Kidney (tissue), 14 donors: ENCODE measurements around the gene DCLK1. TPM values are rescaled to one million over a fixed set of nuclear protein-coding genes. Genes with fewer than 3 reads are reported as not detected.

Source experiments
- DNase-seq, 5 donors: peaks; one replicate each; pipeline ENCODE4 v3.0.0-alpha.2; 2013 to 2020
- FAIRE-seq: peaks from 2 replicates; lab custom pipeline; 2012; peaks lifted over from hg19 to GRCh38; lab: Jason Lieb, UNC
- H3K27ac ChIP-seq, 2 donors: one replicate each; pipeline ENCODE4 v1.7.0; 2013; ENCODE audit warnings: low read depth in 2 of 2, low read length in 2 of 2, inconsistent platforms in 1 of 2
- H3K27me3 ChIP-seq: one replicate; pipeline ENCODE4 v1.7.1; 2013; ENCODE audit warnings: low read length, inconsistent platforms; ENCODE audit not compliant: control insufficient read depth, insufficient read depth
- H3K36me3 ChIP-seq, 3 donors: one replicate each; pipeline versions ENCODE4 v1.7.0 to v1.7.1; 2013; ENCODE audit warnings: low read length in 3 of 3, control low read depth in 1 of 3, inconsistent platforms in 1 of 3; ENCODE audit not compliant: insufficient read depth in 3 of 3, control insufficient read depth in 2 of 3
- H3K4me1 ChIP-seq, 3 donors: one replicate each; pipeline versions ENCODE4 v1.7.0 to v1.7.1; 2013; ENCODE audit warnings: low read length in 3 of 3, inconsistent platforms in 1 of 3, low read depth in 1 of 3; ENCODE audit not compliant: control insufficient read depth in 2 of 3, insufficient read depth in 2 of 3
- H3K4me3 ChIP-seq, 3 donors: one replicate each; pipeline versions ENCODE4 v1.7.0 to v1.8.1; 2013; ENCODE audit warnings: low read length in 3 of 3, control low read depth in 1 of 3, inconsistent platforms in 1 of 3
- H3K9ac ChIP-seq, 3 donors: one replicate each; pipeline versions ENCODE4 v1.7.0 to v1.7.1; 2013; ENCODE audit warnings: low read length in 3 of 3, control low read depth in 1 of 3, inconsistent platforms in 1 of 3
- H3K9me3 ChIP-seq, 3 donors: one replicate each; pipeline versions ENCODE4 v1.7.0 to v1.7.1; 2013; ENCODE audit warnings: low read length in 3 of 3, control low read depth in 1 of 3, inconsistent platforms in 1 of 3; ENCODE audit not compliant: control insufficient read depth in 2 of 3, insufficient read depth in 1 of 3
- intact Hi-C: fragments of 100-400 bp; cut with DNase I; formaldehyde crosslinking; loops from one replicate; pipeline ENCODE4 v1.11.1; 2022
- polyA plus RNA-seq: library from polyadenylated mRNA; stranded (reverse); fragments of 350-450 nt; fragmentation: Illumina TruSeq; extraction: RNeasy Lipid Tissue Mini Kit (QIAGEN cat#74804); gene quantifications from one replicate; pipeline ENCODE4 v1.2.3, GENCODE V29; 2014; ENCODE audit warnings: low read depth, low replicate concordance; ENCODE audit not compliant: insufficient read depth
- total RNA-seq: library from RNA; stranded (reverse); fragmentation: NEBNext Ultra II Directional; extraction: Animal tissue kit (Norgen Biotek cat#: 25700); gene quantifications from one replicate; pipeline ENCODE4 v1.2.1, GENCODE V29; 2021
- TF ChIP-seq, protein P1 (sequence below): IDR thresholded peaks from 3 replicates; pipeline ENCODE4 v1.5.1; 2012; ENCODE audit warnings: mild to moderate bottlenecking, moderate library complexity, borderline replicate concordance; ENCODE audit not compliant: insufficient read depth; ENCODE audit errors: extremely low read depth
- donor health status: control.
- donor health status: control.
- donor health status: control.
- donor health status: control.
- donor health status: control.
- donor health status: DM: yes; HTN: yes; CAD: no.
- donor health status: Normal renal cell carcinoma (clear cell type).

DCLK1 gene
- total and polyA plus RNA-seq, 2 donors from 2014 or later, result 0.73 to 8.3 TPM

- no peaks in the 10 kb centered on the region for H3K9me3 ChIP-seq
- H3K27ac ChIP-seq, result no peak overlapping the region
- no peak overlapping the region for H3K9ac ChIP-seq
- no peak overlapping the region for H3K4me3 ChIP-seq
- intact Hi-C loops, result no loop called here
- no peaks in the 10 kb centered on the region for H3K36me3 ChIP-seq
- no peaks in the 10 kb centered on the region for H3K27me3 ChIP-seq
- FAIRE-seq (no peak), DNase-seq (peak in 1 of 5 donors; percentile 29)
- H3K4me1 ChIP-seq, result no peaks in the 10 kb centered on the region
- TF ChIP-seq, protein P1, sequence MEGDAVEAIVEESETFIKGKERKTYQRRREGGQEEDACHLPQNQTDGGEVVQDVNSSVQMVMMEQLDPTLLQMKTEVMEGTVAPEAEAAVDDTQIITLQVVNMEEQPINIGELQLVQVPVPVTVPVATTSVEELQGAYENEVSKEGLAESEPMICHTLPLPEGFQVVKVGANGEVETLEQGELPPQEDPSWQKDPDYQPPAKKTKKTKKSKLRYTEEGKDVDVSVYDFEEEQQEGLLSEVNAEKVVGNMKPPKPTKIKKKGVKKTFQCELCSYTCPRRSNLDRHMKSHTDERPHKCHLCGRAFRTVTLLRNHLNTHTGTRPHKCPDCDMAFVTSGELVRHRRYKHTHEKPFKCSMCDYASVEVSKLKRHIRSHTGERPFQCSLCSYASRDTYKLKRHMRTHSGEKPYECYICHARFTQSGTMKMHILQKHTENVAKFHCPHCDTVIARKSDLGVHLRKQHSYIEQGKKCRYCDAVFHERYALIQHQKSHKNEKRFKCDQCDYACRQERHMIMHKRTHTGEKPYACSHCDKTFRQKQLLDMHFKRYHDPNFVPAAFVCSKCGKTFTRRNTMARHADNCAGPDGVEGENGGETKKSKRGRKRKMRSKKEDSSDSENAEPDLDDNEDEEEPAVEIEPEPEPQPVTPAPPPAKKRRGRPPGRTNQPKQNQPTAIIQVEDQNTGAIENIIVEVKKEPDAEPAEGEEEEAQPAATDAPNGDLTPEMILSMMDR, result no peak
Measured at GRCh38 chr13:36055366-36055765, 75.8 kb downstream of the DCLK1 start.

- DNase-seq (no peak), FAIRE-seq (no peak)
- no peak overlapping the region for H3K4me3 ChIP-seq
- intact Hi-C loops, result no loop called here
- H3K9me3 ChIP-seq, result no peaks in the 10 kb centered on the region
- H3K4me1 ChIP-seq, result no peaks in the 10 kb centered on the region
- TF ChIP-seq, protein P1, result no peak
- no peaks in the 10 kb centered on the region for H3K27me3 ChIP-seq
- H3K27ac ChIP-seq, result no peak overlapping the region
- H3K36me3 ChIP-seq, result no peaks in the 10 kb centered on the region
- no peak overlapping the region for H3K9ac ChIP-seq
Measured at GRCh38 chr13:36054041-36054440, 77.1 kb downstream of the DCLK1 start.

DNA sequence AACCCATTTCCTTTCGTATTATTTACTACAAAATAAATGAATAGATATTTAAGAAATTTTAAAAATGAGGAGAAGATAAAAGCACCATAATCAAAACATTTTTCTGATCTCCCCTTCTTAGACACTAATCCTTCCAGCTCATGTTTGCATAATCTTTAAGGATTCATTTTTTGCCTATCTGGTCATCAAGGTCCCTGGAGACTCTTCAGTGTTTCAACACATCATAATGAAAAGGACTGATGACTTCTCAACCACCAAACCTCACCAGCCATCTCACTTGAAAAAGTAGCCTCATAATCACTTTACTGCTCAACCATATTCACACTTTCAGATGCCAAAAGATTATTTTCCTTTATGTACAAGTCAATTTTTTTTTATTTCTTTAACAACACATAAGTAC lies 80.1 kb downstream of the DCLK1 start:
- Histone ChIP-seq H3K4me1 (no peaks in the 10 kb centered on the region), H3K9me3 (no peaks in the 10 kb centered on the region), H3K36me3 (no peaks in the 10 kb centered on the region), H3K9ac (no peak overlapping the region), H3K27ac (no peak overlapping the region), H3K4me3 (no peak overlapping the region), H3K27me3 (no peaks in the 10 kb centered on the region)
- DNase-seq (no peak), FAIRE-seq (no peak)
- intact Hi-C loops, result no loop called here
- TF ChIP-seq, protein P1, result no peak

- Histone ChIP-seq H3K4me3 (no peak overlapping the region), H3K36me3 (no peaks in the 10 kb centered on the region), H3K27me3 (no peaks in the 10 kb centered on the region), H3K4me1 (no peaks in the 10 kb centered on the region), H3K27ac (no peak overlapping the region), H3K9me3 (no peaks in the 10 kb centered on the region), H3K9ac (no peak overlapping the region)
- FAIRE-seq (no peak), DNase-seq (no peak)
- intact Hi-C loops, result no loop called here
- TF ChIP-seq, protein P1, result no peak
Measured at GRCh38 chr13:36046672-36047071, 84.5 kb downstream of the DCLK1 start.
